Measurements from ENCODE around the gene DYNLT1.
A peak's percentile ranks its signal among the peaks of the same experiment; 100 is the strongest.

The DYNLT1 gene

DNA sequence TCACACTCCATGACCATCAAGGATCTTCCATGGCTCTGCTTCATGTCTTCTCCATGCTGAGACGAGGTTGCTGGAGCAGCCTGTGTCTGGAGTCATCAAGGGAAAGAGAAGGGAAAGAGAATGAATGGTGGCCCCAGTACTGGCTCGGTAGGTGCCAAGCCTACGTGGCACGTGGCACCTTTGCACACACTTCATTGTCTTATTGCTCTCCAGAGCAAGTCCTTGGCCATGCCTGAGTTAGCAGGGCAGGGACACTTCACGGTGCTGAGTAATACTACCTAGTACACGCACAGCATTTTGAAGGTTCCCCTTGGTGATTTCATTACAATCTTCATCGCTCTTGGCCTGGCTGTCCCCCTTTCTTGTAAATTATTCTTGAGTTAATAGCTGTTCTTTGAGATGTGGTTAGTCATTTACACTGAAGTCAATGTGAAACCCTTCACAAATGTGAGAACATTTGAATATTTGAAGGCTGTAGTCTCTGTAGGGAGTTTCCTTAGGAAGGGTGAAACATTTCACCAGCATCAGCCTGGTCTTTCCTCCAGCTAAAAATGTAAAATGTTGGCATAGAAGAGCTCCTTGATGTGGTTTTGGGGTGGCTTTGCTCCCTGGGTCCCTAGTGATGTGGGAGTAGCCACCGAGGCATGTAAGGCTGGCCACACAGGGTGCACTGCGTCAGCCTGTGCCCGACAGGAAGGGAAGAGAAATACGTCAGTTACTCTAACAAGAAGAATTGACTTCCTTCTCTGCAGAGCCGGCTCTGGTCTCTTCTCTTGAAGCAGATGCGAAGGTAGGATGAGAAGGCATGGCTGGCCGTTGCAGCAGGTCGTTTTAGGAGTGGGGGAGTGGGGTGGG is 5.0 kb upstream of the DYNLT1 start, which contains the start of gene SYTL3:
TSS of gene SYTL3 (plus strand) at position 766 of the 855 bp plus-strand sequence. CDS start 13,215 bp downstream, outside the sequence.
- peak; percentile 53 for DNase-seq (ENCODE audit: extremely low spot score)
- TF ChIP-seq, protein P1, sequence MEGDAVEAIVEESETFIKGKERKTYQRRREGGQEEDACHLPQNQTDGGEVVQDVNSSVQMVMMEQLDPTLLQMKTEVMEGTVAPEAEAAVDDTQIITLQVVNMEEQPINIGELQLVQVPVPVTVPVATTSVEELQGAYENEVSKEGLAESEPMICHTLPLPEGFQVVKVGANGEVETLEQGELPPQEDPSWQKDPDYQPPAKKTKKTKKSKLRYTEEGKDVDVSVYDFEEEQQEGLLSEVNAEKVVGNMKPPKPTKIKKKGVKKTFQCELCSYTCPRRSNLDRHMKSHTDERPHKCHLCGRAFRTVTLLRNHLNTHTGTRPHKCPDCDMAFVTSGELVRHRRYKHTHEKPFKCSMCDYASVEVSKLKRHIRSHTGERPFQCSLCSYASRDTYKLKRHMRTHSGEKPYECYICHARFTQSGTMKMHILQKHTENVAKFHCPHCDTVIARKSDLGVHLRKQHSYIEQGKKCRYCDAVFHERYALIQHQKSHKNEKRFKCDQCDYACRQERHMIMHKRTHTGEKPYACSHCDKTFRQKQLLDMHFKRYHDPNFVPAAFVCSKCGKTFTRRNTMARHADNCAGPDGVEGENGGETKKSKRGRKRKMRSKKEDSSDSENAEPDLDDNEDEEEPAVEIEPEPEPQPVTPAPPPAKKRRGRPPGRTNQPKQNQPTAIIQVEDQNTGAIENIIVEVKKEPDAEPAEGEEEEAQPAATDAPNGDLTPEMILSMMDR (IDR thresholded peaks at IDR 0.05; ENCODE audit: control extremely low read depth, extremely low read depth, low read depth, missing control alignments), result no peak
- CTCF ChIA-PET, result interaction anchor here (1.0 to 5.8 kb wide), 6 partner anchors 11 to 436 kb away, joined by 3 to 42 read pairs (median 13); no protein-coding TSS in a partner anchor
- POLR2A ChIA-PET, result interaction anchor here (0.6 to 1.2 kb wide), 3 partner anchors 19 to 100 kb away, joined by 3 to 6 read pairs (median 4); no protein-coding TSS in a partner anchor

DNA sequence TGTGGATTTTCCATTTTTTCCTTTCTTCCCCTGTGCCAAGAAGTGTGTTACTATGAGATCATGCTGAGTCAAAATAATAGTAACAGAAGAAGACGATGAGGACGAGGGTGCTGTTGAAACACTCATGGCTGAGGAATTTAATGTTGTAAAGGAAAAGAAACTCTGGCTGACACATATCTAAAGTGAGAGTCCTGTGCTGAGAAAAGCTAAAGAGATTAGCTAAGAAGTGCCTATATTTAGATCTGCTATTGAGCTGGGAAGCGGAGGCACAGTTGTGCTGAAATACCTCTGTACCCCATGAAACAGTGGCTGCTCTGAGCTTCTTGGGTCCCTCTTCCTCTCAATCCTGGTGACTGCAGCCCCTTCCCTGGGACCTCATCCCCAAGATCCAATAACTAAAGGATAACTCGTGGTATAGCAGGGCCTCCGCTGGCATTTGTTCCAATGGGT is 4.2 kb upstream of the DYNLT1 start:
- TF ChIP-seq, protein P1 (IDR thresholded peaks at IDR 0.05; ENCODE audit: control extremely low read depth, extremely low read depth, low read depth, missing control alignments), result no peak
- ChIA-PET POLR2A (interaction anchor here (0.7 to 1.2 kb wide), 3 partner anchors 18 to 53 kb away, joined by 3 to 6 read pairs (median 3); no protein-coding TSS in a partner anchor), CTCF (interaction anchor here (1.2 to 5.8 kb wide), 5 partner anchors 12 to 435 kb away, joined by 3 to 42 read pairs (median 22); no protein-coding TSS in a partner anchor)
- peak; percentile 61 for DNase-seq (ENCODE audit: extremely low spot score)

DNA sequence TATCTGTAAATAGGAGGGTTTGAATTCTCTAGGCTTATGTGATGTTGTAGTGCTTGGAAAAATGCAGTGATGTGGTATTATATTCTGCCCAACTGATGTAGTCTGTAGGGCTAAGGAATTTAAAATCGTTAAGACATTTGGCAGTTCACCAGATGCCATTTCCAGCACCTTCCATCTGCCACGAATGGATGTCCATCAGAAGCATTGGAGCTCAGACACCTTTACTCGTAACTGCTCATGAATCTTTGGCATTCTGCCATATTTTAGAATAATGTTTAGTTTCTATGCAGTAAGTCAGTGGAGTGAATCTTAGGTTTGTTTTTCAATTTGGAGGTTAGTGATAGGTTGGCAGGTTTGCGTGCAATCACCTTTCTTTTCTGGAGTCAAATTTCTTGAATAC is 3.0 kb upstream of the DYNLT1 start:
- no peak for DNase-seq (ENCODE audit: extremely low spot score)
- CTCF ChIA-PET, result interaction anchor here (5.0 to 5.8 kb wide), 2 partner anchors 12 to 434 kb away, joined by 25 to 30 read pairs; no protein-coding TSS in a partner anchor
- POLR2A ChIA-PET, result no interaction called here
- TF ChIP-seq, protein P1 (IDR thresholded peaks at IDR 0.05; ENCODE audit: control extremely low read depth, extremely low read depth, low read depth, missing control alignments), result no peak

DNA sequence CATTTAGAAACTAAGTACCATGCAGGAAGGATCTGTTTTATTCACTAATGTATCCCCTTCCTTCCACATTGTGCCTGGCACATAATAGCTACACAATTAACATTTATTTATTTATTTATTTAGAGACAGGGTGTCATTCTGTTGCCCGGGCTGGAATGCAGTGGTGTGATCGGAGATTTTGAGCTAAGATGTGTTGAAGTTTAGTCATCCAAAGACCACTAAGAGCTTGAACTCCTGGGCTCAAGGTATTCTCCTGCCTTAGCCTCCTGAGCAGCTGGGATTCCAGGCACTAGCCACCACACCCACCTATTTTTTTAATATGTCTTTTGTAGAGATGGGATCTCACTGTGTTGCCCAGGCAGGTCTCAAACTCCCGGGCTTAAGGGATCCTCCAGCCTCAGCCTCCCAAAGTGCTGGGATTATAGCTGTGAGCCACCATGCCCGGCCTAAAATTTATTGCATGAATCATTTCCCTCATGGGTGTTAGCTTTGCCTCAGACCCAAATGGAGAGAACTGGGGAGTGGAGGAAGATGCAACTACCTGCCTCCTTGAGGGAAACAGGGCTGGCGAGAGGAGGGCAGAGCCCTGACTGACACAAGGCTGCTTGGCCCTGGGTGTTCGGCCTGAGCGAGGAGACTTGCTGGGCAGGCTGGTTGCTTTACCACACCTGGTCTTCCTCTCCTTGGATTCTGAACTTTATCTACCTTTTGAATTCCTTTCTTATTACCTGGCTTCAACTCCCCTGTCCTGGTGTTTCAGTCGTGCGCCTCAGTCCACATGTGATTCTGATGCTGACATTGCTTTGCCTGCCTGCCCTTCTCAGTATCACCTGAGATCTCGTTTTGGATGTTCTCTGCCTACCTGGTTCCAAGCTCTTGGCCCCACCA is 1.7 kb upstream of the DYNLT1 start:
- ChIA-PET POLR2A (interaction anchor here (0.9 kb wide), 1 partner anchor 20 kb away, joined by 3 read pairs; no protein-coding TSS in a partner anchor), CTCF (interaction anchor here (0.6 to 5.8 kb wide), 7 partner anchors 13 to 433 kb away, joined by 3 to 30 read pairs (median 4); no protein-coding TSS in a partner anchor)
- TF ChIP-seq, protein P1 (IDR thresholded peaks at IDR 0.05; ENCODE audit: control extremely low read depth, extremely low read depth, low read depth, missing control alignments), result no peak
- no peak for DNase-seq (ENCODE audit: extremely low spot score)

DNA sequence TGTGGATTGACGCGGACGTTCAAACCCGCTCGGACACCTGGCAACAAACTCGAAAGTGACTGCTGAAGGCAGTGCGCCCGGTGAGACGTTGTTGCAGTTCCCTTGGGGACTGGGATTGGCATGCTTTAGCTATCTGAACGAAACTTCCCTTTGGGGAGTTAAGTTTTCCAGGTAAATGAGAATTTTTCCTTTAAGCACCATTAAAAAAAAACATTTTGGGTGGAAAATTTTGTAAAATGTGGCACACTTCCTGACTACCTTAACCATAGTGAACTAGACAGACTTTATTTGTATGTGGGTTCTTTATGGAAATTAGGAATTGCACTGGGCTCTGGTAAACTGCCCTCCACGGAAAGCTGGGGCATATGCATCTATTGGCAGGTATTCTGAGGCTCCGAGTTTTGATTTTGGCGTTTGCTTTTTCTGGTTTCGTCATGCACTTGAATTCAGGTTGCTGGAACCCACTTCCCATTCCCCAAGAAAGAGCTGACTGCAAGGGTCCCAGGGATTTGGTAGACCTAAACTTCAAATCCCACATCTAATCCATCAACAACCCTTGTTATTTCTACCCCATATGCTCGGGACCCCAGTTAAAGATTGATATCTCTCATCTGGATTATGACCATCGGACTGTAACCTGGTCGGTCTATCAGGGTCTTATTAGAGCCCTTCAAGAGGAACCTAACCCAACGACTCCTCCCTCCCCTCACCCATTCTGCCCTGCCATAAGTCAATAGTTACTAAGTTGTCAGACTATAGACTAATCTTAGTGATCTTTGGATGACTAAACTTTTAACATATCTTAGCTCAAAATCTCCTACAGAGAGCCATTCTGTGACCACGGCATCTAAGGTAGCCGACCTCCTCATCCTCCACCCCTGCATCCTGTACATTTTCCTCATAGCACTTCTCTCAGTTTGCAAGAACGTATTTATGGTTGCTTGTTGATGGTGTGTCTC is 800 bp upstream of the DYNLT1 start:
- DNase-seq (ENCODE audit: extremely low spot score), result no peak
- CTCF ChIA-PET, result interaction anchor here (0.6 to 5.0 kb wide), 11 partner anchors 10 to 489 kb away, joined by 3 to 30 read pairs (median 4); no protein-coding TSS in a partner anchor

More for the DNA sequence above, 800 bp upstream of the DYNLT1 start:
- POLR2A ChIA-PET, result interaction anchor here (0.9 to 1.5 kb wide), 2 partner anchors 8 to 21 kb away, joined by 3 to 14 read pairs; no protein-coding TSS in a partner anchor
- TF ChIP-seq, protein P1 (IDR thresholded peaks at IDR 0.05; ENCODE audit: control extremely low read depth, extremely low read depth, low read depth, missing control alignments), result no peak
